ENCODE results near the gene IGF1R. TPM values are rescaled to one million over a fixed set of nuclear protein-coding genes. Genes with fewer than 3 reads are reported as not detected.

Gene IGF1R
- total RNA-seq, 1 experiment from 2014 or later: 87.9 TPM

GRCh38 chr15:98717942-98718341 lies 69.6 kb downstream of the IGF1R start:
- in situ Hi-C loops (cut with HindIII; ENCODE audit: low pct_unique_long_range_greater_than_20kb, low sequenced_read_pairs): no loop called here
- no peak for DNase-seq (ENCODE audit: low read depth)

GRCh38 chr15:98718426-98719136 lies 70.2 kb downstream of the IGF1R start:
- in situ Hi-C loops (cut with HindIII; ENCODE audit: low pct_unique_long_range_greater_than_20kb, low sequenced_read_pairs): no loop called here
- no peak for DNase-seq (ENCODE audit: low read depth)

- in situ Hi-C loops (cut with HindIII; ENCODE audit: low pct_unique_long_range_greater_than_20kb, low sequenced_read_pairs): no loop called here
- DNase-seq (ENCODE audit: low read depth): peak; percentile 27
Measured at GRCh38 chr15:98719137-98719740, 70.9 kb downstream of the IGF1R start.

GRCh38 chr15:98720031-98720430 lies 71.7 kb downstream of the IGF1R start:
- in situ Hi-C loops (cut with HindIII; ENCODE audit: low pct_unique_long_range_greater_than_20kb, low sequenced_read_pairs): no loop called here

GRCh38 chr15:98720577-98721565 lies 72.5 kb downstream of the IGF1R start:
- no peak for DNase-seq (ENCODE audit: low read depth)
- in situ Hi-C loops (cut with HindIII; ENCODE audit: low pct_unique_long_range_greater_than_20kb, low sequenced_read_pairs): no loop called here

More at GRCh38 chr15:98720031-98720430, 71.7 kb downstream of the IGF1R start:
- no peak for DNase-seq (ENCODE audit: low read depth)

GRCh38 chr15:98722209-98722608 lies 73.9 kb downstream of the IGF1R start:
- in situ Hi-C loops (cut with HindIII; ENCODE audit: low pct_unique_long_range_greater_than_20kb, low sequenced_read_pairs): no loop called here
- no peak for DNase-seq (ENCODE audit: low read depth)

GRCh38 chr15:98722645-98723044 lies 74.3 kb downstream of the IGF1R start:
- DNase-seq (ENCODE audit: low read depth): no peak
- in situ Hi-C loops (cut with HindIII; ENCODE audit: low pct_unique_long_range_greater_than_20kb, low sequenced_read_pairs): no loop called here

- DNase-seq (ENCODE audit: low read depth): no peak
- in situ Hi-C loops (cut with HindIII; ENCODE audit: low pct_unique_long_range_greater_than_20kb, low sequenced_read_pairs): no loop called here
Measured at GRCh38 chr15:98723195-98723594, 74.9 kb downstream of the IGF1R start.

- peak; percentile 22 for DNase-seq (ENCODE audit: low read depth)
- in situ Hi-C loops (cut with HindIII; ENCODE audit: low pct_unique_long_range_greater_than_20kb, low sequenced_read_pairs): no loop called here
Measured at GRCh38 chr15:98724048-98724447, 75.7 kb downstream of the IGF1R start.

- in situ Hi-C loops (cut with HindIII; ENCODE audit: low pct_unique_long_range_greater_than_20kb, low sequenced_read_pairs): no loop called here
- DNase-seq (ENCODE audit: low read depth): no peak
Measured at GRCh38 chr15:98724494-98724893, 76.2 kb downstream of the IGF1R start.

GRCh38 chr15:98725874-98726273 lies 77.5 kb downstream of the IGF1R start:
- in situ Hi-C loops (cut with HindIII; ENCODE audit: low pct_unique_long_range_greater_than_20kb, low sequenced_read_pairs): no loop called here
- DNase-seq (ENCODE audit: low read depth): no peak

- peak; percentile 95 for DNase-seq (ENCODE audit: low read depth)
- in situ Hi-C loops (cut with HindIII; ENCODE audit: low pct_unique_long_range_greater_than_20kb, low sequenced_read_pairs): no loop called here
Measured at GRCh38 chr15:98727115-98728040, 79.0 kb downstream of the IGF1R start.

GRCh38 chr15:98728082-98728810 lies 79.9 kb downstream of the IGF1R start:
- in situ Hi-C loops (cut with HindIII; ENCODE audit: low pct_unique_long_range_greater_than_20kb, low sequenced_read_pairs): no loop called here
- DNase-seq (ENCODE audit: low read depth): no peak

- DNase-seq (ENCODE audit: low read depth): no peak
- in situ Hi-C loops (cut with HindIII; ENCODE audit: low pct_unique_long_range_greater_than_20kb, low sequenced_read_pairs): no loop called here
Measured at GRCh38 chr15:98728811-98729160, 80.4 kb downstream of the IGF1R start.

- in situ Hi-C loops (cut with HindIII; ENCODE audit: low pct_unique_long_range_greater_than_20kb, low sequenced_read_pairs): no loop called here
- no peak for DNase-seq (ENCODE audit: low read depth)
Measured at GRCh38 chr15:98729446-98730042, 81.2 kb downstream of the IGF1R start.

- in situ Hi-C loops (cut with HindIII; ENCODE audit: low pct_unique_long_range_greater_than_20kb, low sequenced_read_pairs): no loop called here
- DNase-seq (ENCODE audit: low read depth): peak; percentile 75
Measured at GRCh38 chr15:98730860-98731711, 82.7 kb downstream of the IGF1R start.

All from Caki2 (cell line).